MCF 10A (cell line): ENCODE data around the gene STXBP4. TPM values are rescaled to one million over a fixed set of nuclear protein-coding genes. Genes with fewer than 3 reads are reported as not detected.

Experiments used
- BruUV-seq: library from RNA; stranded (reverse); fragments of 400-500 nt; replicated peaks from 2 replicates; lab custom pipeline; 2021; lab: Mats Ljungman, UMichigan
- CTCF ChIA-PET: fragments of 300-600 bp; sonication (Branson Sonifier 250); formaldehyde crosslinking; extraction: SDS; loops from one replicate; lab custom pipeline; 2021; ENCODE audit warnings: antibody characterized with exemption, inconsistent platforms; lab: Yijun Ruan, JAX
- POLR2A ChIA-PET: fragments of 300-600, 350-650 bp; sonication (Branson Sonifier 250); formaldehyde crosslinking; extraction: SDS; loops from one replicate; lab custom pipeline; 2020; ENCODE audit warnings: antibody characterized with exemption, inconsistent platforms; lab: Yijun Ruan, JAX
- DNase-seq: peaks from one replicate; pipeline ENCODE4 v3.0.0-alpha.2; 2018; ENCODE audit not compliant: unreplicated experiment
- H3K27ac Mint-ChIP-seq: one replicate; pipeline ENCODE4 v1.8.0; 2022; ENCODE audit warnings: mild to moderate bottlenecking, low read depth, mixed read lengths; ENCODE audit not compliant: unreplicated experiment
- H3K27me3 Mint-ChIP-seq: one replicate; pipeline ENCODE4 v1.8.0; 2022; ENCODE audit warnings: mixed read lengths; ENCODE audit not compliant: insufficient read depth, unreplicated experiment
- H3K36me3 Mint-ChIP-seq: one replicate; pipeline ENCODE4 v1.8.0; 2022; ENCODE audit warnings: mild to moderate bottlenecking, moderate library complexity, mixed read lengths; ENCODE audit not compliant: insufficient read depth, unreplicated experiment
- H3K4me1 Mint-ChIP-seq: one replicate; pipeline ENCODE4 v1.8.0; 2022; ENCODE audit warnings: mixed read lengths; ENCODE audit not compliant: insufficient read depth, unreplicated experiment
- H3K4me3 Mint-ChIP-seq: one replicate; pipeline ENCODE4 v1.8.0; 2022; ENCODE audit warnings: mild to moderate bottlenecking, moderate library complexity, mixed read lengths; ENCODE audit not compliant: unreplicated experiment
- H3K9me3 Mint-ChIP-seq: one replicate; pipeline ENCODE4 v1.8.0; 2022; ENCODE audit warnings: mixed read lengths; ENCODE audit not compliant: unreplicated experiment
- CTCF ChIP-seq: fragments of 200-600 bp; IDR thresholded peaks from one replicate; pipeline ENCODE4 v1.8.0; 2022; ENCODE audit warnings: antibody characterized with exemption, mild to moderate bottlenecking; ENCODE audit not compliant: unreplicated experiment
- intact Hi-C: fragments of 100-400 bp; cut with micrococcal nuclease; formaldehyde crosslinking; loops from 2 replicates; pipeline ENCODE4 v1.14.1; 2022
- total RNA-seq: library from RNA; stranded (reverse); gene quantifications from 2 replicates; pipeline ENCODE4 v1.2.3, GENCODE V29; 2022

The STXBP4 gene
- total RNA-seq, 1 experiment from 2014 or later = 6.7 TPM

- Mint-ChIP-seq H3K4me3 (no peak overlapping the region), H3K36me3 (no peaks in the 10 kb centered on the region), H3K27ac (no peak overlapping the region), H3K4me1 (no peaks in the 10 kb centered on the region), H3K9me3 (no peaks in the 10 kb centered on the region), H3K27me3 (no peaks in the 10 kb centered on the region)
- POLR2A ChIA-PET = no interaction called here
- no TSS peak for BruUV-seq
- intact Hi-C loops = no loop called here
- no peak for DNase-seq
- CTCF ChIA-PET = no interaction called here
- no peak for TF ChIP-seq CTCF
Measured at GRCh38 chr17:55038291-55038690, 69.7 kb downstream of the STXBP4 start.

- H3K4me1 Mint-ChIP-seq = no peaks in the 10 kb centered on the region
Measured at GRCh38 chr17:55040611-55041010, 72.0 kb downstream of the STXBP4 start.

GRCh38 chr17:55053855-55054254 is 85.3 kb downstream of the STXBP4 start:
- Mint-ChIP-seq H3K4me3 (no peak overlapping the region), H3K4me1 (no peaks in the 10 kb centered on the region), H3K27ac (no peak overlapping the region), H3K36me3 (no peaks in the 10 kb centered on the region), H3K9me3 (no peaks in the 10 kb centered on the region), H3K27me3 (no peaks in the 10 kb centered on the region)
- peak; percentile 43 for TF ChIP-seq CTCF
- ChIA-PET POLR2A (no interaction called here), CTCF (interaction anchor here (0.8 to 3.1 kb wide), 7 partner anchors 178 to 303 kb away, joined by 3 to 28 read pairs (median 8); no protein-coding TSS in a partner anchor)
- no peak for DNase-seq
- no TSS peak for BruUV-seq
- intact Hi-C loops = loop anchor here (1.0 kb wide), 3 partner anchors 242 to 460 kb away; no protein-coding TSS in a partner anchor

More at GRCh38 chr17:55040611-55041010, 72.0 kb downstream of the STXBP4 start:
- H3K4me3 Mint-ChIP-seq = no peak overlapping the region
- ChIA-PET CTCF (interaction anchor here (0.6 kb wide), 1 partner anchor 1740 kb away, joined by 3 read pairs; no protein-coding TSS in a partner anchor), POLR2A (no interaction called here)
- no peak for TF ChIP-seq CTCF
- H3K27ac Mint-ChIP-seq = no peak overlapping the region
- no peaks in the 10 kb centered on the region for H3K36me3 Mint-ChIP-seq
- intact Hi-C loops = no loop called here
- DNase-seq = no peak
- H3K9me3 Mint-ChIP-seq = no peaks in the 10 kb centered on the region
- no peaks in the 10 kb centered on the region for H3K27me3 Mint-ChIP-seq
- BruUV-seq = no TSS peak

GRCh38 chr17:55054429-55054828 is 85.9 kb downstream of the STXBP4 start:
- no TSS peak for BruUV-seq
- no peaks in the 10 kb centered on the region for H3K27me3 Mint-ChIP-seq
- TF ChIP-seq CTCF = no peak
- intact Hi-C loops = loop anchor here (1.0 kb wide), 3 partner anchors 242 to 460 kb away; no protein-coding TSS in a partner anchor
- no peak for DNase-seq
- no peak overlapping the region for H3K27ac Mint-ChIP-seq
- H3K36me3 Mint-ChIP-seq = no peaks in the 10 kb centered on the region
- H3K9me3 Mint-ChIP-seq = no peaks in the 10 kb centered on the region
- POLR2A ChIA-PET = no interaction called here
- H3K4me1 Mint-ChIP-seq = no peaks in the 10 kb centered on the region
- CTCF ChIA-PET = interaction anchor here (0.7 to 3.1 kb wide), 9 partner anchors 17 to 302 kb away, joined by 3 to 28 read pairs (median 4); no protein-coding TSS in a partner anchor
- no peak overlapping the region for H3K4me3 Mint-ChIP-seq
